Mesendoderm (in vitro differentiated cells): ENCODE measurements around the gene TMEFF1.

Source experiments
- DNase-seq: peaks from one replicate; pipeline ENCODE4 v3.0.0; 2013
- H2AK5ac ChIP-seq: 2 replicates; pipeline ENCODE4 v1.6.1; 2013; ENCODE audit warnings: low read length, inconsistent platforms
- H2BK120ac ChIP-seq: 2 replicates; pipeline ENCODE4 v1.6.1; 2013; ENCODE audit warnings: low read depth, mild to moderate bottlenecking, low read length, moderate library complexity, mixed read lengths
- H2BK15ac ChIP-seq: replicated peaks from 2 replicates; pipeline ENCODE4 v1.6.1; 2013; ENCODE audit warnings: low read depth, mild to moderate bottlenecking, moderate library complexity
- H2BK5ac ChIP-seq: 2 replicates; pipeline ENCODE4 v1.6.1; 2013; ENCODE audit warnings: low read length, inconsistent platforms
- H3K18ac ChIP-seq: 2 replicates; pipeline ENCODE4 v1.6.1; 2013; ENCODE audit warnings: mild to moderate bottlenecking, low read length, mixed read lengths
- H3K23ac ChIP-seq: one replicate; pipeline ENCODE4 v1.6.1; 2013; ENCODE audit warnings: low read length
- H3K27ac ChIP-seq: 2 replicates; pipeline ENCODE4 v1.5.1; 2013; ENCODE audit warnings: low read depth, mild to moderate bottlenecking, inconsistent platforms, low read length, moderate library complexity
- H3K27me3 ChIP-seq: 2 replicates; pipeline ENCODE4 v1.6.1; 2013; ENCODE audit warnings: low read length, control low read depth, mild to moderate bottlenecking, inconsistent platforms; ENCODE audit not compliant: insufficient read depth, poor library complexity
- H3K36me3 ChIP-seq: 2 replicates; pipeline ENCODE4 v1.6.1; 2013; ENCODE audit warnings: low read length, inconsistent platforms; ENCODE audit not compliant: control insufficient read depth, insufficient read depth
- H3K4ac ChIP-seq: one replicate; pipeline ENCODE4 v1.6.1; 2013; ENCODE audit warnings: low read depth, mild to moderate bottlenecking, low read length, moderate library complexity
- H3K4me1 ChIP-seq: 2 replicates; pipeline ENCODE4 v1.6.1; 2013; ENCODE audit warnings: low read depth, low read length, inconsistent platforms; ENCODE audit not compliant: control insufficient read depth
- H3K4me2 ChIP-seq: 2 replicates; pipeline ENCODE4 v1.6.1; 2013; ENCODE audit warnings: low read length
- H3K4me3 ChIP-seq: 2 replicates; pipeline ENCODE4 v1.5.1; 2013; ENCODE audit warnings: mild to moderate bottlenecking, low read length
- H3K56ac ChIP-seq: one replicate; pipeline ENCODE4 v1.6.1; 2013; ENCODE audit warnings: low read length
- H3K79me1 ChIP-seq: 2 replicates; pipeline ENCODE4 v1.6.1; 2013; ENCODE audit warnings: low read length, inconsistent platforms
- H3K79me2 ChIP-seq: 2 replicates; pipeline ENCODE4 v1.6.1; 2013; ENCODE audit warnings: mild to moderate bottlenecking, low read length; ENCODE audit not compliant: control insufficient read depth, insufficient read depth
- H3K9ac ChIP-seq: 2 replicates; pipeline ENCODE4 v1.6.1; 2013; ENCODE audit warnings: low read length, inconsistent platforms
- H4K5ac ChIP-seq: one replicate; pipeline ENCODE4 v1.6.1; 2013; ENCODE audit warnings: low read length
- H4K8ac ChIP-seq: one replicate; pipeline ENCODE4 v1.6.1; 2013; ENCODE audit warnings: low read depth, mild to moderate bottlenecking, control low read depth, low read length, moderate library complexity
- WGBS: extraction: QIAGEN DNeasy Blood & Tissue Kit; methylation state at CpG from one replicate; pipeline ENCODE4 v1.1.7; 2013; ENCODE audit warnings: low lambda C conversion rate, missing lambda C conversion rate; ENCODE audit not compliant: insufficient coverage; ENCODE audit errors: extremely low coverage; 5-methylcytosine and 5-hydroxymethylcytosine counted together

The TMEFF1 gene

DNA sequence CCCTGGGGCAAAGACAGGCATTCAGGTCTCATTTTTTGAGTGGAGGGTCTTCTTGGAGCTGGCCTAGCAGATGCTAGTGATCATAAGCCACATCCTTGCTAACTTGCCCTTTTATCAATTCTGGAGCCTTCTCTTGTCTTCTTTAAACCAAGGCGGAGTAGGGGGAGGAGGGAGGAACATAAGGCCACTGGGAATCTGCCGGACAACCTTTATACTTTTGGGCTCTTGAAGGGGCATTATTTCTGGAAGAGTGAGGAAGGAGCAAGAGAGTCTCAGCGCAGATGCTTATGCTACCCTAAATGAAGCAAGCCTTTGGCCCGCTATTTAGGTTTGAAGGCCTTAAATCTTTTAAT, 2.0 kb downstream of the TMEFF1 start:
- Histone ChIP-seq H3K4me1 (peaks cover 2% of the 10 kb centered on the region), H3K79me2 (peaks cover 54% of the 10 kb centered on the region), H2BK5ac (no peak overlapping the region), H3K23ac (no peak overlapping the region), H3K56ac (peak overlapping the region; percentile 91), H3K4me3 (peak overlapping the region; percentile 62), H3K18ac (no peak overlapping the region), H3K27me3 (no peaks in the 10 kb centered on the region), H3K9ac (peak overlapping the region; percentile 94), H3K4me2 (peak overlapping the region; percentile 96), H3K27ac (no peak overlapping the region), H3K79me1 (peaks cover 8% of the 10 kb centered on the region), H4K5ac (no peak overlapping the region), H2AK5ac (no peak overlapping the region), H4K8ac (no peak overlapping the region), H2BK15ac (no peak overlapping the region), H2BK120ac (no peak overlapping the region), H3K4ac (no peak overlapping the region), H3K36me3 (no peaks in the 10 kb centered on the region)
- no CpG with 5 or more reads among the region's 4 CpGs for WGBS
- no peak for DNase-seq

DNA sequence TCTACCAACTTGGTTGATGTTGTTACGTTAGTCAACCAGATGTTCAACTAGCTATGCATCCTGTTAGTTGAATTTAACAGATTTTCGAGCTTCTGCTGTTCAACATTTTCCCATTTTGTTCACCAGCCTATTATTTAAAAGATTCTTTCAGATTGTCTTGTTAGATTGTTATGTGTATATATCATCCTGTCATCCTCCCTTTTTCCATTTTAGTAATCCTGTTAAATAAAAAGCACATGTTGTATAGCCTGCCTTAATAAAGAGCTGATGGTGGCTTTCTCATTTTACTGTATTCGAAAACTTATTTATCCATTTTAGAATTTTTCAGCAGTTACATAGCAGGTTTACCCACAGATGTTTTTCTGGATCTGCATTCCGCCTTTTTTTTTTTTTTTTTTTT, 4.3 kb downstream of the TMEFF1 start:
- no peak overlapping the region for H4K8ac ChIP-seq
- peaks cover 72% of the 10 kb centered on the region for H3K79me2 ChIP-seq
- no peak overlapping the region for H3K27ac ChIP-seq
- H2BK15ac ChIP-seq: no peak overlapping the region
- H2AK5ac ChIP-seq: no peak overlapping the region
- H3K4me2 ChIP-seq: no peak overlapping the region
- no peak overlapping the region for H3K9ac ChIP-seq
- peaks cover 11% of the 10 kb centered on the region for H3K79me1 ChIP-seq
- no peak overlapping the region for H3K4ac ChIP-seq
- H3K36me3 ChIP-seq: no peaks in the 10 kb centered on the region
- H3K4me3 ChIP-seq: no peak overlapping the region
- H3K4me1 ChIP-seq: peaks cover 2% of the 10 kb centered on the region
- H4K5ac ChIP-seq: no peak overlapping the region
- no peak overlapping the region for H3K56ac ChIP-seq
- H3K27me3 ChIP-seq: no peaks in the 10 kb centered on the region
- no peak overlapping the region for H3K18ac ChIP-seq
- H2BK120ac ChIP-seq: no peak overlapping the region
- no peak overlapping the region for H3K23ac ChIP-seq
- no CpG with 5 or more reads among the region's 4 CpGs for WGBS
- no peak overlapping the region for H2BK5ac ChIP-seq
- DNase-seq: no peak

- no peak overlapping the region for H3K56ac ChIP-seq
Observed at GRCh38 chr9:100478192-100478591, 5.2 kb downstream of the TMEFF1 start.

DNA sequence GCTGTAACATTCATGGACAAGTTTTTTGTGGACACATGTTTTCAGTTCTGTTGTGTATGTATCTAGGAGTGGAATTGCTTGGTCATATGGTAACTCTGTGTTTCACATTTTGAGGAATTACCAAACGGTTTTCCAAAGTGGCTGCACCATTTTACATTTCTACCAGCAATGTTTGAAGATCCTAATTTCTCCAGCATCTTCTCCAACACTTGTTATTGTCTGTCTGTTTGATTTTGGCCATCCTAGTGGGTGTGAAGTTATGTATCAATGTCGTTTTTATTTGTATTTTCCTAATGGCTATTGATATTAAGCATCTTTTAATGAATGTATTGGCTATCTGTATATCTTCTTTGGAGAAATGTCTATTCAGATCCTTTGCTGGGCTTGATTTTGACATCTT, 6.9 kb downstream of the TMEFF1 start:
- Histone ChIP-seq H3K18ac (no peak overlapping the region), H2BK5ac (no peak overlapping the region)
- WGBS: no CpG with 5 or more reads among the region's 2 CpGs

More at GRCh38 chr9:100478192-100478591, 5.2 kb downstream of the TMEFF1 start:
- WGBS: no CpG with 5 or more reads among the region's 6 CpGs
- Histone ChIP-seq H3K36me3 (no peaks in the 10 kb centered on the region), H3K4ac (no peak overlapping the region), H2AK5ac (no peak overlapping the region), H3K4me2 (no peak overlapping the region), H3K27me3 (no peaks in the 10 kb centered on the region), H3K27ac (no peak overlapping the region), H3K79me2 (peaks cover 77% of the 10 kb centered on the region), H3K4me1 (no peaks in the 10 kb centered on the region), H3K18ac (no peak overlapping the region), H3K23ac (no peak overlapping the region), H3K9ac (no peak overlapping the region), H2BK120ac (no peak overlapping the region), H2BK15ac (no peak overlapping the region), H4K8ac (no peak overlapping the region), H3K4me3 (no peak overlapping the region), H4K5ac (no peak overlapping the region), H3K79me1 (peaks cover 14% of the 10 kb centered on the region), H2BK5ac (no peak overlapping the region)
- DNase-seq: no peak

GRCh38 chr9:100485196-100485595, 12.2 kb downstream of the TMEFF1 start:
- H2BK5ac ChIP-seq: no peak overlapping the region
- no peak overlapping the region for H2AK5ac ChIP-seq
- no peak overlapping the region for H3K4ac ChIP-seq
- H3K23ac ChIP-seq: no peak overlapping the region
- H3K79me1 ChIP-seq: peaks cover 10% of the 10 kb centered on the region
- no peak for DNase-seq
- H3K36me3 ChIP-seq: no peaks in the 10 kb centered on the region
- H3K4me3 ChIP-seq: no peak overlapping the region
- no peak overlapping the region for H3K56ac ChIP-seq
- H2BK15ac ChIP-seq: no peak overlapping the region
- H4K5ac ChIP-seq: no peak overlapping the region
- H3K18ac ChIP-seq: no peak overlapping the region
- H3K9ac ChIP-seq: no peak overlapping the region
- H3K4me1 ChIP-seq: no peaks in the 10 kb centered on the region
- H2BK120ac ChIP-seq: no peak overlapping the region
- no CpG with 5 or more reads among the region's 1 CpG for WGBS
- H3K27ac ChIP-seq: no peak overlapping the region
- H4K8ac ChIP-seq: no peak overlapping the region
- H3K4me2 ChIP-seq: no peak overlapping the region
- H3K27me3 ChIP-seq: no peaks in the 10 kb centered on the region
- peaks cover 50% of the 10 kb centered on the region for H3K79me2 ChIP-seq

More for the DNA sequence above, 6.9 kb downstream of the TMEFF1 start:
- peaks cover 14% of the 10 kb centered on the region for H3K79me1 ChIP-seq
- DNase-seq: no peak
- no peak overlapping the region for H3K27ac ChIP-seq
- no peaks in the 10 kb centered on the region for H3K36me3 ChIP-seq
- no peak overlapping the region for H2AK5ac ChIP-seq
- H3K79me2 ChIP-seq: peaks cover 69% of the 10 kb centered on the region
- no peaks in the 10 kb centered on the region for H3K4me1 ChIP-seq
- H2BK15ac ChIP-seq: no peak overlapping the region
- H2BK120ac ChIP-seq: no peak overlapping the region
- no peak overlapping the region for H4K5ac ChIP-seq
- H3K4ac ChIP-seq: no peak overlapping the region
- H3K23ac ChIP-seq: no peak overlapping the region
- no peak overlapping the region for H3K4me3 ChIP-seq
- H4K8ac ChIP-seq: no peak overlapping the region
- H3K9ac ChIP-seq: no peak overlapping the region
- no peaks in the 10 kb centered on the region for H3K27me3 ChIP-seq
- H3K56ac ChIP-seq: no peak overlapping the region
- H3K4me2 ChIP-seq: no peak overlapping the region

DNA sequence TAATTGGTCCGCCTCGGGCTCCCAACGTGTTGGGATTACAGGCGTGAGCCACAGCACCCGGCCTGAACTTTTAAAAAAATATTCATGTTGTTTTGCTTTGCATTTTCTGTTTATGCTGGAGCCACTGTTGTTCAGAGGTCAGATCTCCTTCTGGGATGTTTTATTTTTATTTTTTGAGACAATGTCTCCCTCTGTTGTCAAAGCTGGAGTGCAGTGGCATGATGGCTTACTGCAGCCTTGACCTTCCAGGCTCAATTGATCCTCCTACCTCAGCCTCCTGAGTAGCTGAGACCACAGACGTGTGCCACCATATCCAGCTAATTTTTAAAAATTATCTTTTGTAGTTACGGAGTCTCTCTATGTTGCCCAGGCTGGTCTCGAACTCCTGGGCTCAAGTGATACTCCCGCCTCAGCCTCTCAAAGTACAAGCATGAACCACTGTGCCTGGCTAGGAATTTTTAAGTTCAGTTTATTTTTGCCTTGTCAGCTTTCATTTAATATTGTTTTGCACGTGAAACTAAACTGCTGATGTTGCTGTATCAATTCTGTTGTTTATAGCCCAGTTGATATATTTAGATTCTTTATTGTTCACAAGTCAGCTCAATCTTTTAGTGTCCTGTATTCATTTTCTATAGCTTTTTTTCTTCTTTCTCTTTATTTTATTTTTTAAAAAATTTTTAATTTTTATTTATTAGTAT, 13.7 kb downstream of the TMEFF1 start:
- H3K79me1 ChIP-seq: peaks cover 6% of the 10 kb centered on the region
- H3K4me2 ChIP-seq: no peak overlapping the region
- no peak overlapping the region for H3K9ac ChIP-seq
- H3K27ac ChIP-seq: no peak overlapping the region
- no peak overlapping the region for H3K18ac ChIP-seq
- no peak for DNase-seq
- H3K27me3 ChIP-seq: no peaks in the 10 kb centered on the region
- no peak overlapping the region for H3K56ac ChIP-seq
- H2AK5ac ChIP-seq: no peak overlapping the region
- H3K4me3 ChIP-seq: no peak overlapping the region
- no peak overlapping the region for H2BK5ac ChIP-seq
- H2BK15ac ChIP-seq: no peak overlapping the region
- no peak overlapping the region for H4K8ac ChIP-seq
- peaks cover 44% of the 10 kb centered on the region for H3K79me2 ChIP-seq
- H3K4ac ChIP-seq: no peak overlapping the region
- no peak overlapping the region for H2BK120ac ChIP-seq
- no peak overlapping the region for H4K5ac ChIP-seq
- no peak overlapping the region for H3K23ac ChIP-seq
- no peaks in the 10 kb centered on the region for H3K4me1 ChIP-seq
- WGBS: no CpG with 5 or more reads among the region's 10 CpGs
- H3K36me3 ChIP-seq: no peaks in the 10 kb centered on the region
